GM21825 (cell line): ENCODE results near the gene GNAI2.

Experiments used
- ATAC-seq: cut with Tn5 transposase; IDR thresholded peaks from one replicate; pipeline ENCODE4 v1.9.1; 2021; ENCODE audit warnings: mild to moderate bottlenecking, moderate library complexity; ENCODE audit not compliant: unreplicated experiment

Gene GNAI2

DNA sequence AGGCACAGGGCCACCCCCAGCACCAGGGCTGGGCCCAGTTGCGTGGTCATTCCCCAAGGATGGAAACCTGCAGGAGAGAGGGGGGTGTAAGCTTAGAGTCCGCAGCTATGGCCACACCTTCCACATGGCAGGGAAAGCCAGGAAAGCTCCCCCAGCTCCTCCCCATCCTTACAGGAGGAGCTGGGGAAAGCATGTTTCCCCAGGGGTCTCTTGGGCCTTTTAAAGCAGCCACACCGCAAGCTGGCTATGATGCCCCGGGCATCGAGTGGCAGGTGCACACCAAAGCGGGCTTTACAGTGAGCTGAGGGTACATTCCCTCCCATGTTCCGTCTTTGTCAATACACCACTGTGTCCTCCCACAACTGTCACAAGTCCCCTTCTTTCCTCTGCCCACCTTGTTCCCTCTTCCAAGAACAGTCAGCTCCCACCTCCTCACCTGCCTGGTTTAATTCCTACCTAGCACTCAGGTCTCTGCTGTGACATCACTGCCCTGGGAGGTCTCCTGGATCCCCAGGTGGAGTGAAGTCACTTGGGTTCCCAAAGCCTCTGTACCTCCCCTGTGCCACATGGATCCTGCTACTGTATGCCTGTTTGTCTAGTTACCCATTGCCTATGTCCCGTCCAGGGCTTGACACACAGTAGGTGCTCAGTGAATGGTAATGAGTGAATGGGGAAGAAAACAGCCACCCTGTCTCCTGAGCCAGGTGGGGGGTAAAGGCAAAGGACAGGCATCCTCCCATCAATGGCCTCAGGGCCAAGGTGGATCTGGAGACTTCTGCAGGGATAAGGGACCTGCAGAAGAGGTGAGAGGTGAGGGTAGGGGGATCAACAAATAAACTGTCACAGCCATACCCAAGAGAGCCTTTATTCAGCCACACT lies 59.8 kb downstream of the GNAI2 start:
- no peak for ATAC-seq

DNA sequence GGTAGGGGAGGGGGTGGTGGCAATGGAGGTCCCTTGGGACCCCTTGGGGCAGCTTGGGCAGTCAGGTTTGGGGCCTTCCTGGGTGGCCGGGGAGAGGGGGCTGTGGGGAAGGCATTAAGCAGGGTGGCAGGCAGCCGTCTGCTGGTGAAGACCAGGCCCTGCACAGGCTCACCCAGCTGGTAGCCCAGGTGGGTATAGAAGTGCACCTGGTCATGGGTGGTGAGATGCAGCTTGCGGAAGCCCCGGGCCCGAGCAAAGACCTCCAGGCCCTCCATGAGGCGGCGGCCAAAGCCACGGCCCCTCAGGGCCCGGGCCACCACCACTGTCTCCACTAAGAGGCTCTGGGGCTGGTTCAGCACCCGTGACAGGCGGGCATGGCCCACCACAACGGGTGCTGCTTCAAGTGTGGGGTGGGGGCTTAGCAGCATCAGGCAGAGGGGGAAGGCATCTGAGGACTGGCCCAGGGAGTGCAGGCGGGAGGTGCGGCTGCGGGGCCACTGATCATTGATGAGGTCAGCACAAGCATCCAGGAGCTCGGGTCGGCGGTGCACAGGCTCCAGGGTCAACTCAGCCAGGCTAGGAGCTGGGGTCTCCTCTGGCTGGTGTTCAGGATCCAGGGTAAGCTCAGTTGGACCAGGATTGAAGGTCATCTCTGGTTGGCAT lies 60.8 kb downstream of the GNAI2 start:
- ATAC-seq, result no peak

DNA sequence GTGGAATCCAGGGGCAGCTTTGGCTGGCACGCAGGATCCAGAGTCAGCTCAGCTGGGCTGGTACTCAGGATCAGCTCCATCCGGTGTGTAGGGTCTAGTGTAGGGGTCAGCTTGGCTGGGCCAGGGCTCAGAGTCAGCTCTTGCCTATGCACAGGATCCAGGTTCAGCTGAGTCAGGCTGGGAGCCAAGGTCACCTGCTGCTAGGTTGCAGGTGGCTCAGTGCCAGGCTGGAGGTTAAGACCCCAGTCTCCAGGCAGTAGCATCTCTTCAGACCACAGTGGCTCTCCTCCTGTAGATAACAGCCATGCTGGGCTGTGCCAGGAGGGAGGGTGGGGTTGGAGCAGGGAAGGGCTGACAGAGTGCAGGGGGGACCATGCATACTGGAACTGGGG lies 61.4 kb downstream of the GNAI2 start:
- ATAC-seq, result no peak

DNA sequence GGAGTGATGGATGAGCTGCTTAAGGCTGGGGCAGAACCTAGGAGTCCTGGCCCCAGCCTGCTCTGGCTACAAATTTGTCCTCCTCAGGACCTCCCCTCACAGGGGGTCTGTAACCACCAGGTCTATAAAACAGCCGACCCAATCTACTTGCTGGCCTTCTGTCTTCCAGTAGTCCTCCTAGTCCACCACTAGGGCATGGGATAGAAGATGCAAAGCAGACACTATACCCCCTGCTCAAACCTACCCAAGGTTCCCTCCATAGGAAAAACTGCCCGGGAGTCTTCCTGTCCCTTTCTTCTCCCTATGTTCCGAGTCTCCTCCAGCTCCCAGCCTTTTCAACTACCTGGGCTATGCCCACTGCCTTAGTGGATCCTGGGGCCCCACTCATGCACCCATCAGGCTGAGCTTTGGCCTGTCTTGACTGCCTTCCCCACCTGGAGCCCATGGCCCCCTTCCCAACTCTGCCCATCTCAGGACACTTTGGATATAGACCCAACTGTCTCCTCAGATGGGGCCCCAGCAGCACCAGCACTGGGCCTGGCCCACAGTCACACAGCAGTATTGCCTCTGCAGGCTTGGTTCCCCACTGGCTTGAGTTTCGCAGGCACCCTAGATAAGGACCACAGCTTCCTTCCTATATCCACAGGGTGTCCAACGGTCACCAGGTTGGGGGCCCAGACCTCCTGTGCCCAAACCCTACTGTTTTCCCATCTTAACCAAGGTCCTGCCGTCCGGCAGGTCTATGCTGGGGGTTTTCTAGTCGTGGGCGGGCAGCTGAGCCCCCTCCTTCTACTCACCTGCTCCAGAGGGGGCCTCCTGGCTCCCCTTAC lies 62.1 kb downstream of the GNAI2 start:
- ATAC-seq, result no peak

DNA sequence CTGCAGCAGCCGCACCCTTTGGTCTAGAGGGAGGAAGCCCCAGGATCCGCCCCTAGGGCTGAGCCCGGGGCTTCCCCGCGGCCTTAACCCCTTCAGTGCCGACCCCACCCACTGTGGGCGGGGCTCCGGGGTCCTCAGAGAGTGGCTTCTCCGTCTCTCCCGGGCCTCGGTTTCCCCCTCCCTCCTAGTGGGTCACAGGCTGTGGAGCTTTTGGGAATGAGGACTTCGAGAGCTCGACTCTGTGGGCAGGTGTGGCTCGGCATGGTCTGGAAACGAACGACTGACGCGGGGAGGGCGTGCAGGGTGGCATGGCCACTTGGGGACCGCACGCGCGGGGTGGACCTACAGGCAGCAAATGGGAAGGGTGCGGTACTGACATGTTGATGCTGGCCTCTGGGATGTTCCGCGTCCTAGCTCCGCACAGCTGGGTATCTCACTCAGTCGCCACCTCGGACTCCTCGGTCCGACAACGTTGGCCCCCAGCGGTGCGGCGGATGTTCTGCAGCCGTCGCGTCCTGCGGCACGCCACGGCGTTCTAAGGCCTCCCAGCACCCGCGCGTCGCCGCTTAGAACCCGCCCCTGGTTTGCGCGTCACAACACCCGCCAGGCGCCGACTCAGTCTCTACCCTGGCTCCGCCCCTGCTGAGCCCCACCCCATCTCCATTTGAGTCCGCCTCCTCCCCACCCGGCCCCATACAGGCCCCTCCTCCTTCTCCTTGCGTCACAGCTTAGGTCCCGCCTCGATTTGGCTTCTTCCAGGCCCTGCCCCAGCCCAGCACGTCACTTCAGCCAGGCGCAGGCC lies 63.0 kb downstream of the GNAI2 start, which contains the start of the genes HYAL3 and NAA80:
Gene HYAL3, minus strand, starts transcription at position 570 of the 802 bp plus-strand sequence. CDS start 3,803 bp downstream, outside the sequence.
Gene NAA80, minus strand, starts transcription at position 570 of the 802 bp plus-strand sequence. CDS start 1,942 bp downstream, outside the sequence.
- ATAC-seq, result peak; percentile 82

DNA sequence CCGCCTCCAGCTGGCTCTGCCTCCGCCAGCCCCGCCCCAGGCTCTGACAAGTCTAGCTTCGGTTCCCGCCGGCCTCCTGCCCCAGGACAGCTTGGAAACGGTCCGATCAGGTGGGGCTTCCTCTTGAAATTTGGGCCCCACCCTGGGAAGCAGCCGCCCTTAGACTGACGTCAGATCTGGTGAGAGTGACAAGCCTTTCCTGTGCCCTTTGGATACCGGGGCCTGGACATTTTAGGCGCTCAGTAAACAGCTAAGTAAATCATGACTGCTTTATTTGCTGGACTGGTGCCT lies 63.6 kb downstream of the GNAI2 start:
- ATAC-seq, result no peak

DNA sequence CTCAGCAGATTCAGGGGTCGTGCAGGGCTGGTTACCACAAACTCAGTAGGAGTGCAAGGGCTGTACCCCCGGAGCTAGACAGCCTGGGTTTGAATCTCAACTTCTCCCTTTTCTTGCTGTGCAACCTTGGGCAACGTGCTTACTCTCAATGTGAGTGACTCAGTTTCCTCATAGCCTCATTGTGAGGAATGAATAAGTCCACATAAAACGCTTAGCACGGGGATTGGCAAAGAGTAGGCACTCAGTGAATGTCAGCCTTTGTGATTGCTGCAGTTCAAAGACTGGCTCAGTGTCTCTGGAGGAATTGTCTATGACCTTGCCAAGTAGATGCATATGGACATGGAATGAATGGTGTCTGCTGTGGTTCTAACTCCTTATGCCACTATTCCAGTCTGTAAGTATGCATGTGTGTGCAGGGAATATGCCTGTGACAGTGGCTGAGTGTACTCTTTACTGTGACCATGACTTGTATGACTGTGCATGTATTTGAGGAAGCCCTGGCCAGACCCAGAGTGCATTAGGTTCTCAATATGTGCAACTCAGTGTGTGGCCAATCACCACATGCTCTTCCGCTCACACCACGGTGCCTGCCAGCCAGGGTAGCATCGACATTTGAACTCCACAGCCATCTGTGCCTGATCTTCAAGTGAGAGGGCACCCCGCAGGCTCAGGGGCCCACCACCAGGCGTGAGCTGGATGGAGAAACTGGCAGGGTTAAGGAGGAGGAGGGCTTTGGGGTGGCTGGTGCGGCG lies 64.1 kb downstream of the GNAI2 start:
- no peak for ATAC-seq

DNA sequence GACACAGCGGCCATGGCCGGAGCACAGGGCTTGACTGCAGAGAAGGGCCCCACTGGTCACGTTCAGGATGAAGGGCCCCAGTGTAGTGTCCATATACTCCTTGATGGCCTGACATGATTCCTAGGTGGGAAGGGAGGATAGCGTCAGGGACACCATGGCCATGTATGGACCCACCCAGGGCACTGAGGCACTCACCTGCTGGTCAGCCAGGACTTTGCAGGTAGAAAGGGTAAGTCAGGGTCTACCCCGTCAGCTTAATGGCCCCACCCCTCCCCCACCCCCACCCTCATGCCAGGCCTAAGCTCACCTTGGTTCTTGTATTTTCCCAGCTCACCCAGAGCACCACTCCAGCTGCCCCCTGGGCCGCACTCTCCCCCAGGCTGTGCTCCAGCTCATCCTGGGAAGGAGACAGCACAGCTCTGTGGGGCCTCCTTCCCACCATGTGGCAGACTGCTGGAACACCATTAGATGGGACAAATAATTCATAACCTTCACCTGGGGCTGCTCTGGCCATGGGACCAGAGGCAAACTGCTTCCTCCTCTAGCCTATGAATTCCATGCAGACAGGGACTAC lies 64.8 kb downstream of the GNAI2 start:
- ATAC-seq, result no peak

DNA sequence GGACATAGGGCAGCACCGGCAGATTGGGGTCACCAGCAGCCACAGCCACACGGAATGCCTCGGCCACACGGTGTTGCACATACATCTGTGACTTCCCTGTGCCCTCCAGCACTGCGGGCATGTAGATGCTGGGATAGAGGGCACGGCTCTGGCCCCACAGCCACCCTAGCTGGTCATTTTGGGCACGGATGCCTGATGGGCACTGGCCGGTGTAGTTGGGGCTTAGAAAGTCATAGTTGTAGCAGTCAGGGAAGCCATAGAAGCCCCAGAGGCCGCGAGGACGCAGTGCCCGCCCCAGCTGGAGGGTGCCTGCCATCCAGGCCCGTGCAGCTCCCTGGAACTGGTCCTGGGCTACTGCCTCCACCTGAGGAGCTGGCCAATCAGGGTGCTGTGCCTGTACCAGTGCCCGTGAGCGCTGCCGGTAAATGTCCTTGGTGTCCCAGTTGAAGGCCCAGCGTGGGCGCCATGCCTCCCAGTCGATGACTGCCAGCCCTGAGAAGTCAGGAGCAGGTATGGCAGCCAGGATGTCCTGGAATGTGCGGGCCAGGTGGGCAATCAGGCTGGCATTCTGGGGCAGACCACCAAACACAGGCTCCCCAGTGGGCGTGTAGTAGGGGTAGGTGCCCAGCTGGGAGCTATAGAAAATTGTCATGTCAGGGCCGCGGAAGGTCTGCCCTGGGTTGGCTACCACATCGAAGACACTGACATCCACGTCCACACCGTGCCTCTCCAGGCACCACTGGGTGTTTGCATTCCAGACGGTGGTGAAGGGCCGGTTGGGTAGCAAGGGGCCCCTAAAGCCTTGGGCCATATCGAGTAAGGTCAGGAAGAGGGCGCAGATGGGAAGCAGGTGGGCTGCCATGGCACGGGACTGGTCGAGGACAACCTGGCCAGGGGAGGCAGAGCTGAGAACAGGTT lies 66.3 kb downstream of the GNAI2 start:
- no peak for ATAC-seq

DNA sequence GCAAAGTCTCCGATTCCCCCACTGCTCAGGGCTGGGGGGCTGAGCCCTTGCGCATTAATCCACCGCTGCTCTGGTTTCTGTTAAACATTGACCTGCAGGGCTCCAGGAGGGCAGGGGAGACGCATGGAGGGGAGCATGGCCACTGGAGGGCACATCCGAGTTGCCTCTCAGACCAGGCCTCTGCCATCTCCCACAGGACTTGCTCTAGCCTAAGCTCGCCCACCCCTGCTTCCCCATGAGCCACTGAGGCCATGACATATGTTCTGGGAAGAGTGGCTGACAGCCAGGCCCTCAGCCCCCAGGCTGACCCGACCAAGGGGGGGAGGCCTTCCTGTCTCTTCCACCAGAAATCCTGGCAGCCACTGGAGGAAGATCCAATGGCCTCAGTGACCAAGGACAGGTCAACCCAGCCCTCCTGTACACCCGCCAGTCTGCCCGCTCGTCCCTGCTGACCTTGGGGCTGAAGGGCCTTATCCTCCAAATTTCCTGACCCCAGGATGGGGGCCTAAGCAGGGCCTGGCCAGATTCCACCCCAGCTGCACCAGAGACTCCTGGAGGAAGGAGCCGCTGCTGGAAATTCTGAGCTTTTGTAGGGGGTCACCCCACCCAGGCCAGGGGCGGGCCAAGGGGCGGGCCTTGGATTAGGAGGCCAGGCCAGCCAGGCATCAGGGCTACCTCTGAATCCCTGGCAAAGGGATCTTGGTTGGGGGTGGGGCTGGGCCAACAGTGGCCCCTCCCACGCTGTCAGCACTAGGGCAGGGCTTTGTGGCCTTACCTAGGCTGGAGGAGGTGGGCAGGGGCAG lies 67.2 kb downstream of the GNAI2 start, which contains the start of gene HYAL1:
Gene HYAL1, minus strand, starts transcription at position 562 of the 803 bp plus-strand sequence. CDS start 618 bp downstream, outside the sequence.
- no peak for ATAC-seq

DNA sequence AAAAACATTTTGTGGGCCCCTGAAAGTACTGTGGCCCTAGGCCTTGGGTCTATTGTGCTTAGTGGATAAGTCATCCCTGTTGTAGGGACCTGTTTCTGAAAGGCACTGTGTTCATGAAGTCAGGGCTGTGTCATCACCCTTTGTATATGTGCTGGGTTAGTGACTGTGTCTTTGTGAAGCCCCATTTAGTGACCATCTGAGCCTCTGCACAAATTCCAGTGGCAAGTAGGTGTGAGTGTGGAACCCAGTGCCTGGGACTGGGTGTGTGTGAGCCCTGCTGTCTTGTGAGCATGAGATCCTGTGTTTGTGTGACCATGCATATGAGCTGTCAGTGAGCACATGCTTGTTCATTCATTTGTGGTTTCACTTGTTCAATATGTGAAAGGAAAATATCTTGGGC lies 68.6 kb downstream of the GNAI2 start:
- ATAC-seq, result no peak
